Myocyte (in vitro differentiated cells): ENCODE results near the gene PRSS2. TPM values are rescaled to one million over a fixed set of nuclear protein-coding genes. Genes with fewer than 3 reads are reported as not detected.
"Not testable (repeated sequence)": the region's sequence is repeated elsewhere in the genome, so short reads cannot be mapped to it uniquely, and the experiment has no call there.

Experiments used
- DNase-seq: peaks from one replicate; pipeline ENCODE4 v3.0.0-alpha.2; 2012; ENCODE audit warnings: low read depth
- total RNA-seq: library from RNA; depleted of rRNA; stranded (reverse); fragments of >200 nt; gene quantifications from 2 replicates; pipeline ENCODE4 v1.2.3, GENCODE V29; 2014

Gene PRSS2
- total RNA-seq, 1 donor from 2014 or later, result not detected

- DNase-seq, result not testable (repeated sequence)
Observed at GRCh38 chr7:142758312-142758711, 12.5 kb upstream of the PRSS2 start.

DNA sequence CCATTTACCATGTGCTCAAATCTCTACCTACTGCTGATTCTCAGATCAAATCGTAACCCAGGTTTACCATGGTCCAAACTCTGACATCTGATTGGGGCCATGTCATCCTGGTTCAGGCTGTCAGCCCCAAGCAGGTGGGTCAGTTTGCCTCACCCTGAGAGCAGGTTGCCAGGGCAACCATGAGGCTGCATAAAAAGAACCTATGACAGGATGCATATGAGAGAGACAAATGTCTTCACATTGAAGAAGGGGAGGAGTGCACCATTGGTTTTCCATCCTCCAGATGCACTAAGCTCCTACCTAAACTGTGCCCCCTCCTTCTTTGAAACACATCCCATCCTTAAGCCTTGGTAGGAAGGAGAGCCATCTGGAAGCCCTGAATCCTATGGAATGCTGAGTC, 11.3 kb upstream of the PRSS2 start:
- DNase-seq, result no peak

DNA sequence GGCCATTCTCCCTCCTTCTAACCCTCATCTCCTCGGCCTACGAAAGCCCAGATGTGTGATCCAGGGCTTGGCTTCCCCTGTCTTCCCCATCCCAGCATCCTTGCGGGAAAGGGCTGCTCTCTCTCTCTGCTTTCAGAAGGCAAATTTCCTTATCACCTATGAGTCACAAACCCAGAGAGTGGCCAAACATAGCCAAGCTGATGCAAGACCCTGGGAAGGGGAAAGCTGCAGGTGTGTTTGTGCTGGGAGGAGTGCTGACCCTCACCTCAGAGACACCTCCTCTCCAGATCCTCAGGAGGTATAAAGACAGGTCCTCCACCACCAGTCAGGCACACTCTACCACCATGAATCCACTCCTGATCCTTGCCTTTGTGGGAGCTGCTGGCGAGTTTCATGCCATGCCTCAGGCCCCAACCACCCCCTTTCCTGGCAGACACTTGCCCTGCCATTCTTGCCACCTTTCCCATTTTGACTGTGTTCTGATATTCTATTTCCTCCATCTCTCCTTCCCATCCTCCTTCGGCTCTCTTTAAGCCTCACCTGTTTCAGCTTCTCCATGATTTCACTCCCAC, 10.6 kb upstream of the PRSS2 start:
- DNase-seq, result no peak

DNA sequence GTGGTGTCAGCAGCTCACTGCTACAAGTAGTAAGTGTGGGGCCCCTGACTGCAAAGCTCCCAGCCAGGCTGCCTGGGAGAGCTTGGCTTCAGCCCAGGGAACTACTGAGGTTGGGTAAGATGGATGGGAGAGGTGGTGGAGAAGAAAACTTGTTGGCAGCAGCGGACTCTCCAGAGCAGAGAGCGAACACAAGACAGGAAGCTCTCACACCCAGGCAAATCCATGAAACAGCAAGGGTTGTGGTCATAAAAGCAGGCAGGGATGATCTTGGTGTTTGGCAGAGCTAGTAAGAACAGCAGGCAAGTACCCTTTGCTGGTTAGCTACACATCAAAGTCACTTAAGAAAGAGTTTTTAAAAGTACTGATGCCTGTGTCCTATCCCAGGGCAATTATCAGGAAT, 9.2 kb upstream of the PRSS2 start:
- not testable (repeated sequence) for DNase-seq

DNA sequence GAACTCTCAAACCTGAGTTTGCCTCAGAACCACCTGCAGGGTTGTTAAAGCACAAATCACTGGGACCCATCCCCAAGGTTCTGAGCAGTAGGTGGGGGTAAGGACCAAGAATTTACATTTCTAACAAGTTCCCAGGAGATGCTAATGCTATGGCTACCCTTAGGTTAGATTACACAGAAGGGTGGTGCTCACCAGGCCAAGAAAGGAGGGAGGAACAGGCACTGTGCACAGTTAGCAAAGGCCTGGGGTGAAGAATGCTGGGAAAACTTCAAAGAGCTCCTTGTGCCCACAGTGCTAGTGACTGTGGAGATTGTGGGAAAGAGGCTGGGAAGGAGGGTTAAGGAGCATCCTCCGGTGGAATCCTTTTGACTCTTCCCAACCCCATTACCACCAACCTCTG, 8.7 kb upstream of the PRSS2 start:
- no peak for DNase-seq

GRCh38 chr7:142767451-142767850, 3.3 kb upstream of the PRSS2 start:
- no peak for DNase-seq

GRCh38 chr7:142767861-142768260, 2.9 kb upstream of the PRSS2 start:
- DNase-seq, result no peak

DNA sequence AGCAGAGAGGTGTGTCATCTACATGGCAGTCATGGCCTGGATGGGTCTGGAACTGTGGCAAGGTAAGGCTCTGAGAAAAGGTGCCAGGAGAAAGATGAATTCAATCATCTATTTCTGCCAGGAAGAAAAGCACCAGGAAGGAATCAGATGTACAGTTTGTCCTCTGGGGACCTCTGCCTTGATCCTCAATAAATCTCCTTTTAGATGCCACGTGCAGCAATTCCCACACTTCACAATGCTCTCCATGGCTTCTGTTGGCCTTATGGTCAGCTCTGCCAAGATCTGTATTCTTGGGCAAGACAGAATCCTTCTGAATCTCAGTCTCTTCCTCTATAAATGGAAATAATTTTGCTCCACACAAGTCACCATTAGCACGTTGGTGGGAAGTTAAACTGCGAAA, 1.9 kb upstream of the PRSS2 start:
- not testable (repeated sequence) for DNase-seq

DNA sequence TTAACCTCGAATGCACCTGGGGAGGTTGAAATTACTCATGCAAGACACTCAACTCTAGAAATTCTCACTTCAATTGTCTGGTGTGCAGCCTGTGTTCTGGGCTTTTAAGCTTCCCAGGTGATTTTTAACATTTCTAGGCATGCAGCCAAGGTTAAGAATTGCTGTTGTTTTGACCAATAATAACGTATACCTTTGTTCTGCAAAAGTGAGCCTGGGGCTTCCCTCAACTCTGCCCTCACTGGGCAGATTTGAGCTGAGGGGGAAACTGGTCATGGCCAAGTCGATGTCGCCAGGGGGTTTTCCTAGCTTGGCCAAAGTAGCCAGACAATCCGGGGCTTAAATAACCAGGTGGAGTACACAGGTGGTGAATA, 568 bp downstream of the PRSS2 start:
- DNase-seq, result no peak

GRCh38 chr7:142772051-142772450, 1.3 kb downstream of the PRSS2 start:
- DNase-seq, result no peak

DNA sequence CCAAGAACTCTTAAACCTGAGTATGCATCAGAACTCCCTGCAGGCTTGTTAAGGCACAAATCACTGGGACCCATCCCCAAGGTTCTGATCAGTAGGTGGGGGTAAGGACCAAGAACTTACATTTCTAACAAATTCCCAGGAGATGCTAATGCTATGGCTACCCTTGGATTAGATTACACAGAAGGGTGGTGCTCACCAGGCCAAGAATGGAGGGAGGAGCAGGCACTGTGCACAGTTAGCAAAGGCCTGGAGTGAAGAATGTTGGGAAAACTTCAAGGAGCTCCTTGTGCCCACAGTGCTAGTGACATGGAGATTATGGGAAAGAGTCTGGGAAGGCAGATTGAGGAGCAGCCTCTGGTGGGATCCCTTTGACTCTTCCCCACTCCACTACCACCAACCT, 1.9 kb downstream of the PRSS2 start:
- DNase-seq, result no peak

- no peak for DNase-seq
Observed at GRCh38 chr7:142773230-142773629, 2.5 kb downstream of the PRSS2 start.

DNA sequence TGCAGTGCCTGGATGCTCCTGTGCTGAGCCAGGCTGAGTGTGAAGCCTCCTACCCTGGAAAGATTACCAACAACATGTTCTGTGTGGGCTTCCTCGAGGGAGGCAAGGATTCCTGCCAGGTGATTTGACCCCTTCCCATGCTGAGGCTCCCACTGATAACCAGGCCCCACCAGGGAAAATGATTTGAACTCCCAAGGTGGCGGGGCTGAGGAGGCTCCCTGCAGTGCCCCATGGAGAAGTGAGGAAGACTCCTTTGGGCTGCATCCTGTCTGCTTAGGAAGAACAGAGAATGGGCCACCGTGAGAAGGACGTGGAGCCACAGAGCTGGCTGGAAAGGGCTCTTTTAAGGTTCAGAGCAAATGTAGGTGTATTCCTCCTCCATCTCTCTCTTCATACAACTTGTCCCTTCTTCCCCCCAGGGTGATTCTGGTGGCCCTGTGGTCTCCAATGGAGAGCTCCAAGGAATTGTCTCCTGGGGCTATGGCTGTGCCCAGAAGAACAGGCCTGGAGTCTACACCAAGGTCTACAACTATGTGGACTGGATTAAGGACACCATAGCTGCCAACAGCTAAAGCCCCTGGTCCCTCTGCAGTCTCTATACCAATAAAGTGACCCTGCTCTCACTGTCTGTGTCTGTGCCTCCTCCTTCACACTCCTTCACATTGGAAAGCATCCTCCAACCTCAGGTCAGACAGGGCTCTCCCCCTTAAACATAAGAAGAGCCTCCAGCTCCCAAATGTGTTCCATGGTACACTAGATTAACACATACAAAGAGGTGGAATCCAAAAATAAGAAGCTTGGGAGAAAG, 3.4 kb downstream of the PRSS2 start:
- no peak for DNase-seq

GRCh38 chr7:142774826-142775225, 4.1 kb downstream of the PRSS2 start:
- no peak for DNase-seq

- not testable (repeated sequence) for DNase-seq
Observed at GRCh38 chr7:142775351-142776115, 4.8 kb downstream of the PRSS2 start.

DNA sequence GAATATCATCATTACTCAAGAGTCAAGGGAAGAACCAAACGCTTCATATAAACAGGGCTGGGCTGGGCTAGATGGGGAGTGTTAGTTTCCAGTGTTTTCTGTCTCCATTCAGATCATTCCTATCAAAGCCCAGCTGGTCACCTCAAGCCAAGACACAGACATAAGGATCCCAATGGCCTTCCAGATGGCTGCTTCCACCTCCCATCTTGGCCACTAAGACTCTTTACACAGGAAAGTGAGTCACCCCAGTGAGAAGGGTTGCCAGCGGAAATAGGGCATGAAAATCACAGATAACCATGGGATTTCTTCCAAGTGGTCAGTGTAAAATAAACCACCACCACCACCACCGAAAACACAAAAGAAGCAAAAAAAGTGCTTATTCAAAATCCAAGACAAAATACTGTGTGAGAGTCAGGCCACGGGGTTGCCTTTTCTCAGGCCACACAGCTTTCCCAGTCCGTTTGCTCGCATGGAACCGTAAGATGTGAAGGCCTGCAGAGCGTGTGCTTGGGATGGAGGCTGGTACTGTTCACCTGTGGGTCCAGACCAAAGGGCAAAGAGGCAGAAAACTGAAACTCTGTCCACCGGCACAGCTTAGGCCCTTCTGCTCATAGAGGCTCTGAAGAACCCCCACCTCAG, 5.6 kb downstream of the PRSS2 start:
- peak; percentile 9 for DNase-seq

DNA sequence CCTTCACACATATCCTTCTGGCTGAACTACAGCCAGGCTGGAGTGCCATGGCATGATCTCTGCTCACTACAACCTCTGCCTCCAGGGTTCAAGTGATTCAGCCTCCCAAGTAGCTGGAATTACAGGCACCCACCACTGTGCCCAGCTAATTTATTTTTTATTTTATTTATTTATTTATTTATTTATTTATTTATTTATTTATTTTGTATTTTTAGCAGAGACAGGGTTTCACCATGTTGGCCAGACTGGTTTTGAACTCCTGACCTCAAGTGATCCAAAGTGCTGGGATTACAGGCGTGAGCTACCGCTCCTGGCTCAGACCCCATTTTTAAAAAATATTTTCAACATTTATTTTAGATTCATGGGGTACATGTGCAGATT, 6.1 kb downstream of the PRSS2 start:
- DNase-seq, result not testable (repeated sequence)

- no peak for DNase-seq
Observed at GRCh38 chr7:142777318-142777717, 6.5 kb downstream of the PRSS2 start.

- peak; percentile 95 for DNase-seq
Observed at GRCh38 chr7:142782922-142783900, 12.4 kb downstream of the PRSS2 start.

GRCh38 chr7:142784096-142784495, 13.3 kb downstream of the PRSS2 start:
- DNase-seq, result no peak

DNA sequence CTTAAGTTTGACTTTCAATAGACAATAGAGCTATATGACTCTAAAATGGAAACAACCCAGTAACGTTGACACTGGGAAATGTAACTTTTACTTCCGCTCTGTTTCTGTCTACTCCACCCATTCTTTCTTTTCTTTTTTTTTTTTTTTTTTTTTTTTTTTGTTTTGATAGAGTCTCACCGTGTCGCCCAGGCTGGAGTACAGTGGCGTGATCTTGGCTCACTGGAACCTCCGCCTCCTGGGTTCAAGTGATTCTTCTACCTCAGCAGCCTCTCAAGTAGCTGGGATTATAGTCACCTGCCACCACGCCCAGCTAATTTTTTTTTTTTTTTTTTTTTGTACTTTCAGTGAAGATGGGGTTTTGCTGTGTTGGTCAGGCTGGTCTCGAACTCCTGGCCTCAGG, 13.9 kb downstream of the PRSS2 start:
- no peak for DNase-seq
